Measurements from ENCODE around the gene ATP10A. TPM values are rescaled to one million over a fixed set of nuclear protein-coding genes. Genes with fewer than 3 reads are reported as not detected.

Gene ATP10A
- total and polyA plus RNA-seq, 7 donors: 0.08 to 0.60 (median 0.36) TPM

DNA sequence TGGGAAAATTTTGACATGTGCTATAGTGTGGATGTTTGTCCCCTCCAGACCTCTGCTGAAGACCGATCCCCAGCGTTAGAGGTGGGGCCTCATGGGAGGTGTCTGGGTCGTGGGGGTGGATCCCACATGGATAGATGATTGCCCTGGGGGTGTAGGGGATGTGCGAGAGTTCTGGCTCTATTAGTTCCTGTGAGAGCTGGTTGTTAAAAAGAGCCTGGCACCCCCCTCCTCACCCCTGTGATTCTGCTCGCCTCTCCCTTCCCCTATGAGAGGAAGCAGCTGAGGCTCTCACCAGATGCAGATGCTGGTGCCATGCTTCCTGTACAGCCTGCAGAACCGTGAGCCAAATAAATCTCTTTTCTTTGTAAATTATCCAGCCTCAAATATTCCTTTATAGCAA is 67.4 kb downstream of the ATP10A start:
- 54 to 63% (median 55%) methylated on average over 5 to 6 of the region's 6 CpGs for WGBS, 3 donors
- H3K27me3 ChIP-seq (ENCODE audit: insufficient read depth in 3 of 3, low read length in 2 of 3): no peaks in the 10 kb centered on the region
- H3K27ac ChIP-seq: no peak overlapping the region
- TF ChIP-seq CTCF (IDR thresholded peaks at IDR 0.05): no peak
- H3K36me3 ChIP-seq (ENCODE audit: insufficient read depth in 1 of 2, low read depth in 1 of 2): no peaks in the 10 kb centered on the region
- intact Hi-C loops (cut with DNase I): no loop called here
- no peak overlapping the region for H3K4me3 ChIP-seq
- peaks cover 15% of the 10 kb centered on the region for H3K4me1 ChIP-seq
- H3K9me3 ChIP-seq: no peaks in the 10 kb centered on the region
- DNase-seq (no peak), ATAC-seq (no peak)

- DNase-seq (no peak), ATAC-seq (no peak)
- Histone ChIP-seq H3K4me1 (peaks cover 15% of the 10 kb centered on the region), H3K36me3 (ENCODE audit: insufficient read depth in 1 of 2, low read depth in 1 of 2) (no peaks in the 10 kb centered on the region), H3K9me3 (no peaks in the 10 kb centered on the region), H3K4me3 (no peak overlapping the region), H3K27ac (no peak overlapping the region), H3K27me3 (ENCODE audit: insufficient read depth in 3 of 3, low read length in 2 of 3) (no peaks in the 10 kb centered on the region)
- WGBS, 3 donors: 81 to 89% (median 81%) methylated on average over 9 of the region's 9 CpGs
- intact Hi-C loops (cut with DNase I): no loop called here
- no peak for TF ChIP-seq CTCF (IDR thresholded peaks at IDR 0.05)
Measured at GRCh38 chr15:25795061-25795460, 68.1 kb downstream of the ATP10A start.

GRCh38 chr15:25793354-25794050 is 69.6 kb downstream of the ATP10A start:
- no peak overlapping the region for H3K27ac ChIP-seq
- no peak for TF ChIP-seq CTCF (IDR thresholded peaks at IDR 0.05)
- 62 to 84% (median 70%) methylated on average over 6 of the region's 6 CpGs for WGBS, 3 donors
- H3K4me1 ChIP-seq: peaks cover 15% of the 10 kb centered on the region
- ATAC-seq (no peak), DNase-seq (no peak)
- H3K36me3 ChIP-seq (ENCODE audit: insufficient read depth in 1 of 2, low read depth in 1 of 2): no peaks in the 10 kb centered on the region
- no peaks in the 10 kb centered on the region for H3K9me3 ChIP-seq
- intact Hi-C loops (cut with DNase I): no loop called here
- no peaks in the 10 kb centered on the region for H3K27me3 ChIP-seq (ENCODE audit: insufficient read depth in 3 of 3, low read length in 2 of 3)
- no peak overlapping the region for H3K4me3 ChIP-seq

DNA sequence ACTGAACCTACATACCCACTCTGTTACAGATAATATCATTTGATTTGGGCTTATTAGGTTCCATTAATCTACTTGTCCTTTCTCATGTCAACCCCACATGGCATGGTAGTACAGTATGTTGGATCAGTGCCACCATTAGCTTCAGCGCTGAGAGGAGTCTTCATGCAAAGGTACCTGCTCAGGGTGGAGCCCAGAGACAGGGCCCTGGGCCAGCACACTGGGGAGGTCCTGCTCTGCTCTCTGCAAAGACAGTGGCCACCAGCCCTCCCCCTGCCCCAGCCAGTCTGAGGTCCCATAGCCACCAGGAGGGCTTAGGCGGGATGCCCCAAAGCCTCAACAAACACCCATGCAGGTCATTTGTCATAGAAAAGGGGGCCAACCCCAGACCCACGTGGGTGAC is 71.0 kb downstream of the ATP10A start:
- 42 to 70% (median 57%) methylated on average over 3 of the region's 3 CpGs for WGBS, 3 donors
- ATAC-seq: no peak
- intact Hi-C loops (cut with DNase I): no loop called here

More for the DNA sequence above, 71.0 kb downstream of the ATP10A start:
- peaks cover 2% of the 10 kb centered on the region for H3K4me1 ChIP-seq
- no peaks in the 10 kb centered on the region for H3K27me3 ChIP-seq (ENCODE audit: insufficient read depth in 3 of 3, low read length in 2 of 3)
- no peak for TF ChIP-seq CTCF (IDR thresholded peaks at IDR 0.05)
- H3K9me3 ChIP-seq: no peaks in the 10 kb centered on the region
- DNase-seq: no peak
- H3K4me3 ChIP-seq: no peak overlapping the region
- H3K36me3 ChIP-seq (ENCODE audit: insufficient read depth in 1 of 2, low read depth in 1 of 2): no peaks in the 10 kb centered on the region
- H3K27ac ChIP-seq: no peak overlapping the region
